Smooth muscle cell (in vitro differentiated cells): ENCODE measurements around the gene CACNA2D4. TPM values are rescaled to one million over a fixed set of nuclear protein-coding genes. Genes with fewer than 3 reads are reported as not detected.

Experiments
- DNase-seq: peaks from one replicate; lab custom pipeline; 2025; ENCODE audit not compliant: unreplicated experiment; lab: John Stamatoyannopoulos, UW
- H2AFZ ChIP-seq: fragments of 200-600 bp; sonication (generic); 2 replicates; pipeline ENCODE4 v1.6.0; 2016; ENCODE audit warnings: antibody characterized with exemption, low read depth, mild to moderate bottlenecking
- H3F3A ChIP-seq: fragments of 200-600 bp; sonication (generic); 2 replicates; pipeline ENCODE4 v1.6.0; 2017; ENCODE audit warnings: antibody characterized with exemption, low read depth
- H3K27ac ChIP-seq: fragments of 200-600 bp; sonication (generic); 2 replicates; pipeline ENCODE4 v1.5.1; 2016; ENCODE audit warnings: low read depth, mild to moderate bottlenecking
- H3K27me3 ChIP-seq: fragments of 200-600 bp; sonication (generic); 2 replicates; pipeline ENCODE4 v1.6.1; 2016; ENCODE audit warnings: low read depth, mild to moderate bottlenecking
- H3K36me3 ChIP-seq: fragments of 200-600 bp; sonication (generic); 2 replicates; pipeline ENCODE4 v1.5.1; 2016; ENCODE audit warnings: low read depth
- H3K4me1 ChIP-seq: fragments of 200-600 bp; sonication (generic); 2 replicates; pipeline ENCODE4 v1.5.1; 2016; ENCODE audit warnings: low read depth
- H3K4me2 ChIP-seq: fragments of 200-600 bp; sonication (generic); 2 replicates; pipeline ENCODE4 v1.6.0; 2016; ENCODE audit warnings: mild to moderate bottlenecking
- H3K4me3 ChIP-seq: fragments of 200-600 bp; sonication (generic); 2 replicates; pipeline ENCODE4 v1.5.1; 2016; ENCODE audit warnings: mild to moderate bottlenecking
- H3K79me2 ChIP-seq: fragments of 200-600 bp; sonication (generic); 2 replicates; pipeline ENCODE4 v1.6.0; 2016; ENCODE audit warnings: low read depth, mild to moderate bottlenecking
- H3K9ac ChIP-seq: fragments of 200-600 bp; sonication (generic); 2 replicates; pipeline ENCODE4 v1.6.0; 2016; ENCODE audit warnings: low read depth
- H3K9me3 ChIP-seq: fragments of 200-600 bp; sonication (generic); replicated peaks from 2 replicates; pipeline ENCODE4 v1.5.1; 2016; ENCODE audit warnings: low read depth
- H4K20me1 ChIP-seq: fragments of 200-600 bp; sonication (generic); 2 replicates; pipeline ENCODE4 v1.6.0; 2016; ENCODE audit warnings: low read depth
- CTCF ChIP-seq: fragments of 200-600 bp; sonication (generic); IDR thresholded peaks from 2 replicates; pipeline ENCODE4 v1.5.1; 2017; ENCODE audit warnings: borderline replicate concordance, mild to moderate bottlenecking, antibody characterized with exemption; ENCODE audit not compliant: insufficient read depth, poor library complexity, severe bottlenecking
- WGBS: methylation state at CpG from one replicate; pipeline ENCODE4 v1.1.7; 2016; ENCODE audit warnings: low lambda C conversion rate; 5-methylcytosine and 5-hydroxymethylcytosine counted together
- polyA plus RNA-seq: library from polyadenylated mRNA; unstranded; fragments of >200 nt; fragmentation: Nextera tagmentation; extraction: Ambion mirVana; gene quantifications from 2 replicates; pipeline ENCODE4 v1.2.1, GENCODE V29; 2016
- total RNA-seq: library from RNA; depleted of rRNA; stranded (reverse); fragments of >200 nt; gene quantifications from 2 replicates; pipeline ENCODE4 v1.2.3, GENCODE V29; 2014

CACNA2D4 gene
- total and polyA plus RNA-seq, 2 experiments from 2014 or later: 0.98 TPM; not detected in 1

GRCh38 chr12:1877169-1877878, 41.1 kb downstream of the CACNA2D4 start:
- no peak overlapping the region for H3K4me2 ChIP-seq
- no peak overlapping the region for H3K4me3 ChIP-seq
- no peaks in the 10 kb centered on the region for H4K20me1 ChIP-seq
- no peak overlapping the region for H3K27ac ChIP-seq
- H3K36me3 ChIP-seq: no peaks in the 10 kb centered on the region
- no peak for DNase-seq
- H3K27me3 ChIP-seq: peaks cover 11% of the 10 kb centered on the region
- H3K4me1 ChIP-seq: no peaks in the 10 kb centered on the region
- TF ChIP-seq CTCF: no peak
- no peaks in the 10 kb centered on the region for H3F3A ChIP-seq
- 95% methylated on average over 8 of the region's 8 CpGs for WGBS
- no peak overlapping the region for H2AFZ ChIP-seq
- no peaks in the 10 kb centered on the region for H3K79me2 ChIP-seq
- no peak overlapping the region for H3K9ac ChIP-seq
- no peaks in the 10 kb centered on the region for H3K9me3 ChIP-seq

- TF ChIP-seq CTCF: no peak
- Histone ChIP-seq H3K9me3 (no peaks in the 10 kb centered on the region), H3F3A (no peaks in the 10 kb centered on the region), H3K4me3 (no peak overlapping the region), H3K9ac (no peak overlapping the region), H2AFZ (no peak overlapping the region), H3K4me2 (no peak overlapping the region), H3K4me1 (no peaks in the 10 kb centered on the region), H3K79me2 (no peaks in the 10 kb centered on the region), H3K36me3 (no peaks in the 10 kb centered on the region), H4K20me1 (no peaks in the 10 kb centered on the region), H3K27me3 (peaks cover 11% of the 10 kb centered on the region), H3K27ac (no peak overlapping the region)
- no peak for DNase-seq
- 96% methylated on average over 3 of the region's 3 CpGs for WGBS
These were observed 42.4 kb downstream of the CACNA2D4 start for GRCh38 chr12:1876086-1876485.

GRCh38 chr12:1875608-1876007, 42.8 kb downstream of the CACNA2D4 start:
- Histone ChIP-seq H3F3A (no peaks in the 10 kb centered on the region), H3K79me2 (no peaks in the 10 kb centered on the region), H3K36me3 (no peaks in the 10 kb centered on the region), H2AFZ (no peak overlapping the region), H3K4me2 (no peak overlapping the region), H3K4me1 (no peaks in the 10 kb centered on the region), H3K4me3 (no peak overlapping the region), H4K20me1 (no peaks in the 10 kb centered on the region), H3K27me3 (peaks cover 11% of the 10 kb centered on the region), H3K9ac (no peak overlapping the region), H3K9me3 (no peaks in the 10 kb centered on the region), H3K27ac (no peak overlapping the region)
- DNase-seq: no peak
- 93% methylated on average over 6 of the region's 6 CpGs for WGBS
- TF ChIP-seq CTCF: no peak
